Suprapubic skin (tissue), 4 donors: ENCODE results near the gene AKR1C2. TPM values are rescaled to one million over a fixed set of nuclear protein-coding genes. Genes with fewer than 3 reads are reported as not detected.
"Not testable (repeated sequence)": the region's sequence is repeated elsewhere in the genome, so short reads cannot be mapped to it uniquely, and the experiment has no call there.

ENCODE experiments used
- DNase-seq, 2 donors: peaks; one replicate each; pipeline ENCODE4 v3.0.0-alpha.2; 2019; ENCODE audit warnings: low spot score in 2 of 2
- H3K27ac ChIP-seq: fragments of 200-600 bp; sonication (generic); one replicate; pipeline ENCODE4 v1.5.1; 2019
- H3K27me3 ChIP-seq: fragments of 200-600 bp; sonication (generic); one replicate; pipeline ENCODE4 v1.5.1; 2019
- H3K36me3 ChIP-seq: fragments of 200-600 bp; sonication (generic); one replicate; pipeline ENCODE4 v1.5.1; 2019
- H3K4me1 ChIP-seq: fragments of 200-600 bp; sonication (generic); one replicate; pipeline ENCODE4 v1.5.1; 2019
- H3K4me3 ChIP-seq: fragments of 200-600 bp; sonication (generic); one replicate; pipeline ENCODE4 v1.5.1; 2019; ENCODE audit warnings: mild to moderate bottlenecking
- H3K9me3 ChIP-seq: fragments of 200-600 bp; sonication (generic); one replicate; pipeline ENCODE4 v1.5.1; 2019
- CTCF ChIP-seq, 2 donors: fragments of 200-600 bp in 1 of 2; fragments of 450-650 bp in 1 of 2; sonication (generic) in 1 of 2; IDR thresholded peaks; one replicate each; pipeline ENCODE4 v1.5.1; 2016 to 2019; ENCODE audit warnings: antibody characterized with exemption in 2 of 2, mild to moderate bottlenecking in 1 of 2, moderate library complexity in 1 of 2
- EP300 ChIP-seq: sonication (generic); formaldehyde crosslinking; IDR thresholded peaks from one replicate; pipeline ENCODE4 v1.6.1; 2017; ENCODE audit warnings: antibody characterized with exemption
- POLR2A ChIP-seq, 2 donors: fragments of 450-650 bp; IDR thresholded peaks; one replicate each; pipeline ENCODE4 v1.6.1; 2017; ENCODE audit warnings: antibody characterized with exemption in 2 of 2, mild to moderate bottlenecking in 2 of 2, moderate library complexity in 2 of 2
- POLR2AphosphoS5 ChIP-seq, 3 donors: sonication (generic); formaldehyde crosslinking; IDR thresholded peaks; one replicate each; pipeline ENCODE4 v1.6.1; 2017; ENCODE audit warnings: antibody characterized with exemption in 3 of 3
- WGBS: methylation state at CpG from one replicate; pipeline ENCODE4 v1.1.5; 2018; 5-methylcytosine and 5-hydroxymethylcytosine counted together
- total RNA-seq, 4 donors: library from RNA; depleted of rRNA; stranded (reverse); fragments of >200 nt; gene quantifications; one replicate each; pipeline ENCODE4 v1.1.0, GENCODE V29; 2016

Gene AKR1C2
- total RNA-seq, 4 donors from 2014 or later, result 7.2 to 29.7 (median 23.4) TPM

GRCh38 chr10:4943821-4944220 lies 59.8 kb downstream of the AKR1C2 start:
- no peak for TF ChIP-seq CTCF (IDR thresholded peaks at IDR 0.05)
- TF ChIP-seq EP300, result no peak
- no peak for TF ChIP-seq POLR2A (IDR thresholded peaks at IDR 0.05)
- no peak for TF ChIP-seq POLR2AphosphoS5 (IDR thresholded peaks at IDR 0.05)
- Histone ChIP-seq H3K4me1 (peaks cover 64% of the 10 kb centered on the region), H3K27me3 (no peaks in the 10 kb centered on the region), H3K27ac (peak overlapping the region; percentile 79), H3K4me3 (no peak overlapping the region), H3K36me3 (no peaks in the 10 kb centered on the region), H3K9me3 (no peaks in the 10 kb centered on the region)
- DNase-seq, result no peak
- WGBS, result 65% methylated on average over 2 of the region's 2 CpGs

- Histone ChIP-seq H3K4me1 (peaks cover 60% of the 10 kb centered on the region), H3K27ac (peak overlapping the region; percentile 79)
Observed at GRCh38 chr10:4943416-4943815, 60.2 kb downstream of the AKR1C2 start.

GRCh38 chr10:4942931-4943330 lies 60.7 kb downstream of the AKR1C2 start:
- Histone ChIP-seq H3K27ac (peak overlapping the region; percentile 79), H3K4me1 (peaks cover 55% of the 10 kb centered on the region)
- 57% methylated on average over 2 of the region's 2 CpGs for WGBS
- not testable (repeated sequence) for H3K27me3 ChIP-seq, H3K9me3 ChIP-seq, DNase-seq, H3K4me3 ChIP-seq, H3K36me3 ChIP-seq

More at GRCh38 chr10:4943416-4943815, 60.2 kb downstream of the AKR1C2 start:
- not testable (repeated sequence) for H3K36me3 ChIP-seq, H3K9me3 ChIP-seq, H3K27me3 ChIP-seq, H3K4me3 ChIP-seq, DNase-seq

- no peak for DNase-seq
- TF ChIP-seq POLR2A (IDR thresholded peaks at IDR 0.05), result no peak
- no peak for TF ChIP-seq POLR2AphosphoS5 (IDR thresholded peaks at IDR 0.05)
- no peak for TF ChIP-seq EP300
- no peak for TF ChIP-seq CTCF (IDR thresholded peaks at IDR 0.05)
- no peaks in the 10 kb centered on the region for H3K9me3 ChIP-seq
Observed at GRCh38 chr10:4941540-4942330, 61.9 kb downstream of the AKR1C2 start.

GRCh38 chr10:4940909-4941308 lies 62.7 kb downstream of the AKR1C2 start:
- Histone ChIP-seq H3K4me1 (peaks cover 42% of the 10 kb centered on the region), H3K27ac (peak overlapping the region; percentile 79)
- H3K36me3 ChIP-seq, DNase-seq, H3K27me3 ChIP-seq, H3K9me3 ChIP-seq, H3K4me3 ChIP-seq: not testable (repeated sequence)
- WGBS, result 100% methylated on average over 2 of the region's 2 CpGs

More at GRCh38 chr10:4941540-4942330, 61.9 kb downstream of the AKR1C2 start:
- Histone ChIP-seq H3K27ac (peak overlapping the region; percentile 79), H3K27me3 (no peaks in the 10 kb centered on the region), H3K4me1 (peaks cover 43% of the 10 kb centered on the region), H3K36me3 (no peaks in the 10 kb centered on the region), H3K4me3 (no peak overlapping the region)
- WGBS, result 43% methylated on average over 5 of the region's 5 CpGs

- not testable (repeated sequence) for H3K27ac ChIP-seq, DNase-seq, H3K36me3 ChIP-seq, H3K4me3 ChIP-seq, H3K27me3 ChIP-seq, H3K9me3 ChIP-seq
- 50% methylated on average over 6 of the region's 6 CpGs for WGBS
- H3K4me1 ChIP-seq, result peaks cover 35% of the 10 kb centered on the region
Observed at GRCh38 chr10:4940073-4940428, 63.6 kb downstream of the AKR1C2 start.

- H3K27ac ChIP-seq, result no peak overlapping the region
- TF ChIP-seq CTCF (IDR thresholded peaks at IDR 0.05), result no peak
- TF ChIP-seq EP300, result no peak
- TF ChIP-seq POLR2A (IDR thresholded peaks at IDR 0.05), result no peak
- no peak for TF ChIP-seq POLR2AphosphoS5 (IDR thresholded peaks at IDR 0.05)
- WGBS, result 55% methylated on average over 7 of the region's 7 CpGs
- H3K9me3 ChIP-seq, result no peaks in the 10 kb centered on the region
- peaks cover 35% of the 10 kb centered on the region for H3K4me1 ChIP-seq
- H3K36me3 ChIP-seq, result no peaks in the 10 kb centered on the region
- H3K27me3 ChIP-seq, result no peaks in the 10 kb centered on the region
- H3K4me3 ChIP-seq, result no peak overlapping the region
- no peak for DNase-seq
Observed at GRCh38 chr10:4939224-4940072, 64.2 kb downstream of the AKR1C2 start.
